Liver (tissue), 3 donors: Measurements from ENCODE around the gene METTL4.

Source experiments
- FOXA1 ChIP-seq: IDR thresholded peaks from 2 replicates; pipeline ENCODE4 v1.6.1; 2016; ENCODE audit warnings: antibody characterized with exemption
- GABPA ChIP-seq, 2 donors: IDR thresholded peaks in 1 of 2; conservative IDR thresholded peaks in 1 of 2; 2 replicates each; pipeline ENCODE4 v1.6.1; 2016; ENCODE audit warnings: antibody characterized with exemption in 2 of 2, mild to moderate bottlenecking in 1 of 2, moderate library complexity in 1 of 2
- HNF4G ChIP-seq: IDR thresholded peaks from 2 replicates; pipeline ENCODE4 v1.6.1; 2016; ENCODE audit warnings: antibody characterized with exemption
- JUND ChIP-seq, 2 donors: IDR thresholded peaks; 2 replicates each; pipeline ENCODE4 v1.6.1; 2016; ENCODE audit warnings: antibody characterized with exemption in 2 of 2
- RAD21 ChIP-seq, 2 donors: IDR thresholded peaks; 2 replicates each; pipeline ENCODE4 v1.6.1; 2016; ENCODE audit warnings: antibody characterized with exemption in 2 of 2, mild to moderate bottlenecking in 2 of 2
- SP1 ChIP-seq: IDR thresholded peaks from 2 replicates; pipeline ENCODE4 v1.6.1; 2018; ENCODE audit warnings: antibody characterized with exemption, mild to moderate bottlenecking
- TAF1 ChIP-seq: conservative IDR thresholded peaks from 2 replicates; pipeline ENCODE4 v1.6.1; 2016; ENCODE audit warnings: antibody characterized with exemption, mild to moderate bottlenecking
- YY1 ChIP-seq: IDR thresholded peaks from 2 replicates; pipeline ENCODE4 v1.6.1; 2016; ENCODE audit warnings: antibody characterized with exemption, mild to moderate bottlenecking
- TF ChIP-seq, protein P1 (sequence below): fragments of 150-350 bp; IDR thresholded peaks from 2 replicates; pipeline ENCODE4 v1.5.1; 2017; ENCODE audit warnings: improper control_type of control experiment, low read depth, low read length; ENCODE audit not compliant: missing input control
- TF ChIP-seq, protein P2 (sequence below): IDR thresholded peaks from 2 replicates; pipeline ENCODE4 v1.6.1; 2016; ENCODE audit warnings: antibody characterized with exemption
- TF ChIP-seq, protein P3 (sequence below): IDR thresholded peaks from 2 replicates; pipeline ENCODE4 v1.6.1; 2016; ENCODE audit warnings: antibody characterized with exemption, mild to moderate bottlenecking
- TF ChIP-seq, protein P4 (sequence below): IDR thresholded peaks from 2 replicates; pipeline ENCODE4 v1.6.1; 2016; ENCODE audit warnings: antibody characterized with exemption
- donor health status: healthy.
- donor health status: healthy.

DNA sequence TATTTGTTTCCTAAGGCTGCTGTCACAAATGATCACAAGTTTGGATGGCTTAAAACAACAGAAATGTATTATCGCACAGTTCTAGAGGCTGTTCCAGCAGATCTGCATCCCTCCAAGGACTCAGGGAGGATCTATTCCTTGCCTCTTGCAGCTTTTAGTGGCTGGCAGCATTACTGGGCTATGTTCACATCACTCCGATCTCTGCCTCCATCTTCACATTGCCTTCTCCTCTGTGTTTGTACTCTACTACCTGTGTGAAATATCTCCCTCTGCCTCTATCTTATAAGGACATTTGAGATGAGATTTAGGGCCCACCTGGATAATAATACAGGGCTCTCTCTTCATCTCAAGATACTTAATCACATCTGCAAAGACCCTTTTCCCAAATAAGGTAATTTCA lies 19.0 kb upstream of the METTL4 start:
- TF ChIP-seq, protein P1, sequence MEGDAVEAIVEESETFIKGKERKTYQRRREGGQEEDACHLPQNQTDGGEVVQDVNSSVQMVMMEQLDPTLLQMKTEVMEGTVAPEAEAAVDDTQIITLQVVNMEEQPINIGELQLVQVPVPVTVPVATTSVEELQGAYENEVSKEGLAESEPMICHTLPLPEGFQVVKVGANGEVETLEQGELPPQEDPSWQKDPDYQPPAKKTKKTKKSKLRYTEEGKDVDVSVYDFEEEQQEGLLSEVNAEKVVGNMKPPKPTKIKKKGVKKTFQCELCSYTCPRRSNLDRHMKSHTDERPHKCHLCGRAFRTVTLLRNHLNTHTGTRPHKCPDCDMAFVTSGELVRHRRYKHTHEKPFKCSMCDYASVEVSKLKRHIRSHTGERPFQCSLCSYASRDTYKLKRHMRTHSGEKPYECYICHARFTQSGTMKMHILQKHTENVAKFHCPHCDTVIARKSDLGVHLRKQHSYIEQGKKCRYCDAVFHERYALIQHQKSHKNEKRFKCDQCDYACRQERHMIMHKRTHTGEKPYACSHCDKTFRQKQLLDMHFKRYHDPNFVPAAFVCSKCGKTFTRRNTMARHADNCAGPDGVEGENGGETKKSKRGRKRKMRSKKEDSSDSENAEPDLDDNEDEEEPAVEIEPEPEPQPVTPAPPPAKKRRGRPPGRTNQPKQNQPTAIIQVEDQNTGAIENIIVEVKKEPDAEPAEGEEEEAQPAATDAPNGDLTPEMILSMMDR: no peak
- TF ChIP-seq, protein P2, sequence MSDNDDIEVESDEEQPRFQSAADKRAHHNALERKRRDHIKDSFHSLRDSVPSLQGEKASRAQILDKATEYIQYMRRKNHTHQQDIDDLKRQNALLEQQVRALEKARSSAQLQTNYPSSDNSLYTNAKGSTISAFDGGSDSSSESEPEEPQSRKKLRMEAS: no peak
- TF ChIP-seq TAF1 (no peak), JUND (IDR thresholded peaks at IDR 0.05) (no peak), GABPA (IDR thresholded peaks at IDR 0.05 in 1 of 2, conservative IDR thresholded peaks at IDR 0.05 in 1 of 2) (no peak), SP1 (no peak), RAD21 (IDR thresholded peaks at IDR 0.05) (no peak), FOXA1 (no peak), HNF4G (no peak), YY1 (no peak)
- TF ChIP-seq, protein P3, sequence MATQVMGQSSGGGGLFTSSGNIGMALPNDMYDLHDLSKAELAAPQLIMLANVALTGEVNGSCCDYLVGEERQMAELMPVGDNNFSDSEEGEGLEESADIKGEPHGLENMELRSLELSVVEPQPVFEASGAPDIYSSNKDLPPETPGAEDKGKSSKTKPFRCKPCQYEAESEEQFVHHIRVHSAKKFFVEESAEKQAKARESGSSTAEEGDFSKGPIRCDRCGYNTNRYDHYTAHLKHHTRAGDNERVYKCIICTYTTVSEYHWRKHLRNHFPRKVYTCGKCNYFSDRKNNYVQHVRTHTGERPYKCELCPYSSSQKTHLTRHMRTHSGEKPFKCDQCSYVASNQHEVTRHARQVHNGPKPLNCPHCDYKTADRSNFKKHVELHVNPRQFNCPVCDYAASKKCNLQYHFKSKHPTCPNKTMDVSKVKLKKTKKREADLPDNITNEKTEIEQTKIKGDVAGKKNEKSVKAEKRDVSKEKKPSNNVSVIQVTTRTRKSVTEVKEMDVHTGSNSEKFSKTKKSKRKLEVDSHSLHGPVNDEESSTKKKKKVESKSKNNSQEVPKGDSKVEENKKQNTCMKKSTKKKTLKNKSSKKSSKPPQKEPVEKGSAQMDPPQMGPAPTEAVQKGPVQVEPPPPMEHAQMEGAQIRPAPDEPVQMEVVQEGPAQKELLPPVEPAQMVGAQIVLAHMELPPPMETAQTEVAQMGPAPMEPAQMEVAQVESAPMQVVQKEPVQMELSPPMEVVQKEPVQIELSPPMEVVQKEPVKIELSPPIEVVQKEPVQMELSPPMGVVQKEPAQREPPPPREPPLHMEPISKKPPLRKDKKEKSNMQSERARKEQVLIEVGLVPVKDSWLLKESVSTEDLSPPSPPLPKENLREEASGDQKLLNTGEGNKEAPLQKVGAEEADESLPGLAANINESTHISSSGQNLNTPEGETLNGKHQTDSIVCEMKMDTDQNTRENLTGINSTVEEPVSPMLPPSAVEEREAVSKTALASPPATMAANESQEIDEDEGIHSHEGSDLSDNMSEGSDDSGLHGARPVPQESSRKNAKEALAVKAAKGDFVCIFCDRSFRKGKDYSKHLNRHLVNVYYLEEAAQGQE: no peak
- TF ChIP-seq, protein P4, sequence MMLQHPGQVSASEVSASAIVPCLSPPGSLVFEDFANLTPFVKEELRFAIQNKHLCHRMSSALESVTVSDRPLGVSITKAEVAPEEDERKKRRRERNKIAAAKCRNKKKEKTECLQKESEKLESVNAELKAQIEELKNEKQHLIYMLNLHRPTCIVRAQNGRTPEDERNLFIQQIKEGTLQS: no peak
